ENCODE results near the gene CEP250. TPM values are rescaled to one million over a fixed set of nuclear protein-coding genes. Genes with fewer than 3 reads are reported as not detected.

Gene CEP250
- total and polyA plus RNA-seq, 2 experiments from 2014 or later, result 39.1 to 61.5 TPM

- no peaks in the 10 kb centered on the region for H3K27me3 ChIP-seq
- TF ChIP-seq CTCF (IDR thresholded peaks at IDR 0.05; ENCODE audit: low read depth, low read length), result no peak
- peaks cover 52% of the 10 kb centered on the region for H3K36me3 ChIP-seq
- H3K27ac ChIP-seq, result no peak overlapping the region
- no peak overlapping the region for H3K4me3 ChIP-seq
- no peaks in the 10 kb centered on the region for H3K9me3 ChIP-seq (ENCODE audit: low read depth)
- DNase-seq (ENCODE audit: low read depth in 1 of 2, low spot score in 1 of 2), result no peak
- no peaks in the 10 kb centered on the region for H3K4me1 ChIP-seq (ENCODE audit: low read depth)
These were observed 49.4 kb downstream of the CEP250 start for GRCh38 chr20:35504751-35505150.

- Histone ChIP-seq H3K9me3 (ENCODE audit: low read depth) (no peaks in the 10 kb centered on the region), H3K27ac (no peak overlapping the region), H3K4me1 (ENCODE audit: low read depth) (no peaks in the 10 kb centered on the region), H3K4me3 (no peak overlapping the region), H3K27me3 (no peaks in the 10 kb centered on the region), H3K36me3 (peaks cover 51% of the 10 kb centered on the region)
- DNase-seq (ENCODE audit: low read depth in 1 of 2, low spot score in 1 of 2), result no peak
- TF ChIP-seq CTCF (IDR thresholded peaks at IDR 0.05; ENCODE audit: low read depth, low read length), result no peak
These were observed 50.8 kb downstream of the CEP250 start for GRCh38 chr20:35506179-35506578.

GRCh38 chr20:35506872-35507638 lies 51.7 kb downstream of the CEP250 start:
- Histone ChIP-seq H3K4me3 (no peak overlapping the region), H3K4me1 (ENCODE audit: low read depth) (no peaks in the 10 kb centered on the region), H3K9me3 (ENCODE audit: low read depth) (no peaks in the 10 kb centered on the region), H3K27ac (no peak overlapping the region), H3K36me3 (peaks cover 48% of the 10 kb centered on the region), H3K27me3 (no peaks in the 10 kb centered on the region)
- no peak for DNase-seq (ENCODE audit: low read depth in 1 of 2, low spot score in 1 of 2)
- no peak for TF ChIP-seq CTCF (IDR thresholded peaks at IDR 0.05; ENCODE audit: low read depth, low read length)

- Histone ChIP-seq H3K36me3 (peaks cover 42% of the 10 kb centered on the region), H3K9me3 (ENCODE audit: low read depth) (no peaks in the 10 kb centered on the region), H3K27me3 (no peaks in the 10 kb centered on the region), H3K4me1 (ENCODE audit: low read depth) (no peaks in the 10 kb centered on the region), H3K4me3 (no peak overlapping the region), H3K27ac (no peak overlapping the region)
- DNase-seq (ENCODE audit: low read depth in 1 of 2, low spot score in 1 of 2), result no peak
- TF ChIP-seq CTCF (IDR thresholded peaks at IDR 0.05; ENCODE audit: low read depth, low read length), result no peak
These were observed 53.3 kb downstream of the CEP250 start for GRCh38 chr20:35508493-35509218.

- peak overlapping the region; percentile 8 for H3K27ac ChIP-seq
- H3K4me1 ChIP-seq (ENCODE audit: low read depth), result no peaks in the 10 kb centered on the region
- H3K36me3 ChIP-seq, result peaks cover 33% of the 10 kb centered on the region
- no peaks in the 10 kb centered on the region for H3K27me3 ChIP-seq
- TF ChIP-seq CTCF (IDR thresholded peaks at IDR 0.05; ENCODE audit: low read depth, low read length), result no peak
- peak in 1 of 2 donors; percentile 36 for DNase-seq (ENCODE audit: low read depth in 1 of 2, low spot score in 1 of 2)
- H3K4me3 ChIP-seq, result no peak overlapping the region
- H3K9me3 ChIP-seq (ENCODE audit: low read depth), result no peaks in the 10 kb centered on the region
These were observed 55.7 kb downstream of the CEP250 start for GRCh38 chr20:35510951-35511735.

All from cardiac muscle cell (in vitro differentiated cells and primary cell).